HCT116 (cell line): ENCODE measurements around the gene NINJ1. TPM values are rescaled to one million over a fixed set of nuclear protein-coding genes. Genes with fewer than 3 reads are reported as not detected.

Source experiments
- ATAC-seq: fragments of 200-7000 bp; cut with Tn5 transposase; 2 replicates; pipeline ENCODE4 v1.9.1; 2020; ENCODE audit warnings: mild to moderate bottlenecking, moderate library complexity
- BruUV-seq: library from RNA; stranded (reverse); fragments of 400-500 nt; replicated peaks from 2 replicates; lab custom pipeline; 2021; lab: Mats Ljungman, UMichigan
- CTCF ChIA-PET: fragments of 300-600 bp; sonication (Branson Sonifier 250); formaldehyde crosslinking; loops from one replicate; lab custom pipeline; 2021; ENCODE audit warnings: antibody characterized with exemption; lab: Charles Lee
- POLR2A ChIA-PET: fragments of 300-600, 350-600 bp; sonication (Branson Sonifier 250); formaldehyde crosslinking; loops from one replicate; lab custom pipeline; 2021; ENCODE audit warnings: antibody characterized with exemption; lab: Charles Lee
- RAD21 ChIA-PET, 2 experiments: fragments of 300-600 bp; sonication (Branson Sonifier 250); formaldehyde crosslinking; loops; one replicate each; lab custom pipeline; 2023; ENCODE audit warnings: low total read pairs in 2 of 2; ENCODE audit not compliant: uncharacterized antibody in 2 of 2, unreplicated experiment in 2 of 2, low non-redundant PET in 1 of 2; lab: Charles Lee
- DNase-seq: peaks from one replicate; pipeline ENCODE4 v3.0.0-alpha.2; 2010; ENCODE audit warnings: low read depth, low spot score
- H2AFZ ChIP-seq: fragments of 200-600 bp; shearing (Covaris generic), sonication (generic); 2 replicates; pipeline ENCODE4 v1.6.1; 2017; ENCODE audit warnings: low read depth, mixed run types, mixed read lengths, antibody characterized with exemption, low read length; ENCODE audit not compliant: poor library complexity, severe bottlenecking
- H3K27ac ChIP-seq: 2 replicates; pipeline ENCODE4 v1.5.1; 2012; ENCODE audit warnings: low read depth, low read length
- H3K27me3 ChIP-seq: fragments of 200-600 bp; sonication (generic); 2 replicates; pipeline ENCODE4 v1.6.1; 2016; ENCODE audit warnings: mixed run types, low read length, mixed read lengths; ENCODE audit not compliant: insufficient read depth
- H3K36me3 ChIP-seq, 2 experiments: fragments of 200-500 bp in 1 of 2; fragments of 200-600 bp in 1 of 2; sonication (Bioruptor generic) in 1 of 2; sonication (generic) in 1 of 2; 2 replicates each; pipeline versions ENCODE4 v1.5.1 to v1.6.1; 2014 to 2016; ENCODE audit warnings: low read length in 2 of 2, inconsistent platforms in 1 of 2, mixed read lengths in 1 of 2, mixed run types in 1 of 2; ENCODE audit not compliant: insufficient read depth in 2 of 2, control insufficient read depth in 1 of 2
- H3K4me1 ChIP-seq, 2 experiments: fragments of 200-600 bp in 1 of 2; sonication (generic) in 1 of 2; 2 replicates each; pipeline versions ENCODE4 v1.5.1 to v1.6.1; 2012 to 2017; ENCODE audit warnings: low read length in 2 of 2, inconsistent platforms in 1 of 2, mild to moderate bottlenecking in 1 of 2, mixed read lengths in 1 of 2, mixed run types in 1 of 2, moderate library complexity in 1 of 2; ENCODE audit not compliant: insufficient read depth in 2 of 2, control insufficient read depth in 1 of 2
- H3K4me2 ChIP-seq: fragments of 200-600 bp; sonication (generic); 2 replicates; pipeline ENCODE4 v1.6.1; 2017; ENCODE audit warnings: mixed run types, low read length, mixed read lengths
- H3K4me3 ChIP-seq, 2 experiments: fragments of 200-600 bp in 1 of 2; sonication (generic) in 1 of 2; replicated peaks in 1 of 2; 2 replicates each; pipeline ENCODE4 v1.5.1; 2011 to 2016; ENCODE audit warnings: low read length in 2 of 2, control low read depth in 1 of 2, low read depth in 1 of 2, mild to moderate bottlenecking in 1 of 2, mixed read lengths in 1 of 2, mixed run types in 1 of 2
- H3K79me2 ChIP-seq: fragments of 200-600 bp; sonication (generic); 2 replicates; pipeline ENCODE4 v1.6.1; 2017; ENCODE audit warnings: mild to moderate bottlenecking, mixed run types, low read length, moderate library complexity, mixed read lengths; ENCODE audit not compliant: insufficient read depth
- H3K9ac ChIP-seq: fragments of 200-600 bp; sonication (generic); 2 replicates; pipeline ENCODE4 v1.6.1; 2016; ENCODE audit warnings: low read length, mixed read lengths
- H3K9me2 ChIP-seq: fragments of 200-600 bp; sonication (generic), shearing (Covaris generic); 2 replicates; pipeline ENCODE4 v1.6.1; 2017; ENCODE audit warnings: mixed run types, mild to moderate bottlenecking, moderate library complexity; ENCODE audit not compliant: insufficient read depth
- H3K9me3 ChIP-seq, 2 experiments: fragments of 200-500 bp in 1 of 2; fragments of 200-600 bp in 1 of 2; sonication (Bioruptor generic) in 1 of 2; sonication (generic) in 1 of 2; 2 replicates each; pipeline ENCODE4 v1.6.1; 2014 to 2017; ENCODE audit warnings: low read length in 2 of 2, mixed read lengths in 2 of 2, inconsistent platforms in 1 of 2, low read depth in 1 of 2, mild to moderate bottlenecking in 1 of 2, mixed run types in 1 of 2, moderate library complexity in 1 of 2; ENCODE audit not compliant: control insufficient read depth in 1 of 2, insufficient read depth in 1 of 2
- H4K20me1 ChIP-seq: fragments of 200-600 bp; sonication (generic), shearing (Covaris generic); 2 replicates; pipeline ENCODE4 v1.6.1; 2017; ENCODE audit warnings: mixed run types, mild to moderate bottlenecking, moderate library complexity; ENCODE audit not compliant: insufficient read depth
- ATF3 ChIP-seq: IDR thresholded peaks from 2 replicates; pipeline ENCODE4 v1.6.1; 2012
- CBX3 ChIP-seq: IDR thresholded peaks from 2 replicates; pipeline ENCODE4 v1.6.1; 2012; ENCODE audit warnings: low read depth
- EGR1 ChIP-seq: IDR thresholded peaks from 2 replicates; pipeline ENCODE4 v1.6.1; 2012; ENCODE audit warnings: low read depth
- ELF1 ChIP-seq: IDR thresholded peaks from 2 replicates; pipeline ENCODE4 v1.6.1; 2012; ENCODE audit warnings: low read depth, borderline replicate concordance
- EZH2 ChIP-seq: fragments of 200-600 bp; sonication (generic); IDR thresholded peaks from 2 replicates; pipeline ENCODE4 v1.6.1; 2017; ENCODE audit warnings: antibody characterized with exemption, mixed run types
- EZH2phosphoT487 ChIP-seq: fragments of 200-600 bp; IDR thresholded peaks from 2 replicates; pipeline ENCODE4 v1.6.1; 2018; ENCODE audit warnings: antibody characterized with exemption, borderline replicate concordance
- JUND ChIP-seq: IDR thresholded peaks from 2 replicates; pipeline ENCODE4 v1.6.1; 2012
- POLR2A ChIP-seq: IDR thresholded peaks from 2 replicates; pipeline ENCODE4 v1.7.0; 2011; ENCODE audit warnings: borderline replicate concordance; ENCODE audit not compliant: insufficient read depth, insufficient read length; ENCODE audit errors: extremely low read depth
- RAD21 ChIP-seq: IDR thresholded peaks from 2 replicates; pipeline ENCODE4 v1.6.1; 2012; ENCODE audit warnings: low read depth, mild to moderate bottlenecking
- SIN3A ChIP-seq: IDR thresholded peaks from 2 replicates; pipeline ENCODE4 v1.6.1; 2012; ENCODE audit warnings: low read depth
- SRF ChIP-seq: IDR thresholded peaks from 2 replicates; pipeline ENCODE4 v1.6.1; 2012; ENCODE audit warnings: low read depth
- TCF7L2 ChIP-seq: IDR thresholded peaks from 2 replicates; pipeline ENCODE4 v1.7.0; 2011; ENCODE audit warnings: borderline replicate concordance, inconsistent platforms; ENCODE audit not compliant: insufficient read depth, insufficient read length; ENCODE audit errors: extremely low read depth
- ZNF274 ChIP-seq: fragments of 200-500 bp; sonication (Bioruptor generic); IDR thresholded peaks from 2 replicates; pipeline ENCODE4 v1.6.1; 2014; ENCODE audit warnings: mild to moderate bottlenecking, low read depth, low read length, inconsistent platforms
- intact Hi-C: fragments of 100-400 bp; cut with micrococcal nuclease; formaldehyde crosslinking; loops from 2 replicates; pipeline ENCODE4 v1.10.0; 2022
- total RNA-seq: library from RNA; stranded (reverse); gene quantifications from one replicate; pipeline ENCODE4 v1.2.1, GENCODE V29; 2021; ENCODE audit not compliant: unreplicated experiment
- TF ChIP-seq, protein P1 (sequence below): IDR thresholded peaks from 2 replicates; pipeline ENCODE4 v1.6.1; 2012; ENCODE audit warnings: low read depth
- TF ChIP-seq, protein P2 (sequence below): IDR thresholded peaks from 2 replicates; pipeline ENCODE4 v1.6.1; 2011; ENCODE audit warnings: mild to moderate bottlenecking, low read length, moderate library complexity; ENCODE audit not compliant: insufficient replicate concordance; ENCODE audit errors: extremely low read depth

Gene NINJ1
- total RNA-seq, 1 experiment from 2014 or later: 34.4 TPM

DNA sequence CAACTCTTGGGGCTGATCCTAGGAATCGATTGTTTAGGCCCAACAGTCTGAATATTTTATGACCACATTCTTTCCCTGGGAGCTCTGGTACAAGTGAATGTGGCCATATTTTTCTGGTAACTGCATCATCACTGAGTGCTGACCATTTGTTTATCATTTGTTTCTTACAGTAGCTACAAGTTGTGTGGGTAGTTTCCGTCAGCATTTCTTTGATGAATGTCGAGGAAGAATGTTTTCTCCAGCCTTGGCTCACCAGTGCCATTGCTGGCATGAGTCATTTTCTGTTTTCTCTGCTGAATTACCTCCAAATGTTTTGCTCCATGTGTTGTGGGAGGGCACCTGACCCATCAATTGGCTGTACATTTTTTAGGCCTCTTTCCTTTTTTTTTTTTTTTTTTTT, 52.1 kb downstream of the NINJ1 start (continued):
- TF ChIP-seq, protein P1, sequence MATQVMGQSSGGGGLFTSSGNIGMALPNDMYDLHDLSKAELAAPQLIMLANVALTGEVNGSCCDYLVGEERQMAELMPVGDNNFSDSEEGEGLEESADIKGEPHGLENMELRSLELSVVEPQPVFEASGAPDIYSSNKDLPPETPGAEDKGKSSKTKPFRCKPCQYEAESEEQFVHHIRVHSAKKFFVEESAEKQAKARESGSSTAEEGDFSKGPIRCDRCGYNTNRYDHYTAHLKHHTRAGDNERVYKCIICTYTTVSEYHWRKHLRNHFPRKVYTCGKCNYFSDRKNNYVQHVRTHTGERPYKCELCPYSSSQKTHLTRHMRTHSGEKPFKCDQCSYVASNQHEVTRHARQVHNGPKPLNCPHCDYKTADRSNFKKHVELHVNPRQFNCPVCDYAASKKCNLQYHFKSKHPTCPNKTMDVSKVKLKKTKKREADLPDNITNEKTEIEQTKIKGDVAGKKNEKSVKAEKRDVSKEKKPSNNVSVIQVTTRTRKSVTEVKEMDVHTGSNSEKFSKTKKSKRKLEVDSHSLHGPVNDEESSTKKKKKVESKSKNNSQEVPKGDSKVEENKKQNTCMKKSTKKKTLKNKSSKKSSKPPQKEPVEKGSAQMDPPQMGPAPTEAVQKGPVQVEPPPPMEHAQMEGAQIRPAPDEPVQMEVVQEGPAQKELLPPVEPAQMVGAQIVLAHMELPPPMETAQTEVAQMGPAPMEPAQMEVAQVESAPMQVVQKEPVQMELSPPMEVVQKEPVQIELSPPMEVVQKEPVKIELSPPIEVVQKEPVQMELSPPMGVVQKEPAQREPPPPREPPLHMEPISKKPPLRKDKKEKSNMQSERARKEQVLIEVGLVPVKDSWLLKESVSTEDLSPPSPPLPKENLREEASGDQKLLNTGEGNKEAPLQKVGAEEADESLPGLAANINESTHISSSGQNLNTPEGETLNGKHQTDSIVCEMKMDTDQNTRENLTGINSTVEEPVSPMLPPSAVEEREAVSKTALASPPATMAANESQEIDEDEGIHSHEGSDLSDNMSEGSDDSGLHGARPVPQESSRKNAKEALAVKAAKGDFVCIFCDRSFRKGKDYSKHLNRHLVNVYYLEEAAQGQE: no peak
- no peak for TF ChIP-seq POLR2A
- TF ChIP-seq EZH2phosphoT487: no peak
- no peak for TF ChIP-seq EZH2
- TF ChIP-seq SIN3A: no peak
- no peak for TF ChIP-seq RAD21
- TF ChIP-seq ZNF274: no peak

DNA sequence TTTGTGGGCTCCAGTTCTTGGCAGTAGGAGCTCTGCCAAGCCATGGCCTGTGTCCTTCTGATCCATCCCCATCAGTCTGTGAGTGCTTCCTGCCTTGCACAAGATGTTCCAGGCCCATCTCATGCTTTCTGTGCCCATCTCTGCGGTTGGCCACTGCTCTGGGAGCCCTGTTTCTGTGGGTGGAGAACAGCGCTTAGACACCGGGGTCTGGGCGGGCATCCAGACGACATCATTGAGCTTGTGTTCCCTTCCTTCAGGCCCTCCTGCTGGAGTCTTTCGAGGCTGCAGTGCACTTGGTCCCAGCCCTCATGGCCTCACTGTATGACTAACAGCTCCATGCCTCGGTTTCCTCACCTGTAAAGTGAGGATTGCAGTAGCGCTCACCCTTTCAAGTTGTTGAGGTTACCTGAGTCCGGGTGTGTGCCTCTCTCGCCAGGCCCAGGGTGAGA, 52.9 kb downstream of the NINJ1 start:
- DNase-seq (no peak), ATAC-seq (no peak)
- H3K79me2 ChIP-seq: no peaks in the 10 kb centered on the region
- peaks cover 0 to 7% of the 10 kb centered on the region in 2 experiments; a peak in 2 of 4 replicates for H3K36me3 ChIP-seq
- no peaks in the 10 kb centered on the region; a peak in 1 of 4 replicates for H3K9me3 ChIP-seq
- H3K27ac ChIP-seq: no peak overlapping the region
- no peaks in the 10 kb centered on the region for H3K9me2 ChIP-seq
- ChIA-PET CTCF (no interaction called here), RAD21 (no interaction called here), POLR2A (no interaction called here)
- H4K20me1 ChIP-seq: no peaks in the 10 kb centered on the region
- H2AFZ ChIP-seq: no peak overlapping the region
- no peak overlapping the region for H3K4me2 ChIP-seq
- H3K9ac ChIP-seq: no peak overlapping the region
- intact Hi-C loops: no loop called here
- no peak overlapping the region for H3K4me3 ChIP-seq
- no peaks in the 10 kb centered on the region for H3K27me3 ChIP-seq
- no peaks in the 10 kb centered on the region for H3K4me1 ChIP-seq
- BruUV-seq: no TSS peak
- TF ChIP-seq, protein P2, sequence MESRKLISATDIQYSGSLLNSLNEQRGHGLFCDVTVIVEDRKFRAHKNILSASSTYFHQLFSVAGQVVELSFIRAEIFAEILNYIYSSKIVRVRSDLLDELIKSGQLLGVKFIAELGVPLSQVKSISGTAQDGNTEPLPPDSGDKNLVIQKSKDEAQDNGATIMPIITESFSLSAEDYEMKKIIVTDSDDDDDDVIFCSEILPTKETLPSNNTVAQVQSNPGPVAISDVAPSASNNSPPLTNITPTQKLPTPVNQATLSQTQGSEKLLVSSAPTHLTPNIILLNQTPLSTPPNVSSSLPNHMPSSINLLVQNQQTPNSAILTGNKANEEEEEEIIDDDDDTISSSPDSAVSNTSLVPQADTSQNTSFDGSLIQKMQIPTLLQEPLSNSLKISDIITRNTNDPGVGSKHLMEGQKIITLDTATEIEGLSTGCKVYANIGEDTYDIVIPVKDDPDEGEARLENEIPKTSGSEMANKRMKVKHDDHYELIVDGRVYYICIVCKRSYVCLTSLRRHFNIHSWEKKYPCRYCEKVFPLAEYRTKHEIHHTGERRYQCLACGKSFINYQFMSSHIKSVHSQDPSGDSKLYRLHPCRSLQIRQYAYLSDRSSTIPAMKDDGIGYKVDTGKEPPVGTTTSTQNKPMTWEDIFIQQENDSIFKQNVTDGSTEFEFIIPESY: no peak
- TF ChIP-seq ATF3 (no peak), JUND (no peak), CBX3 (no peak), TCF7L2 (no peak), SRF (no peak), ELF1 (no peak), EGR1 (no peak)
- TF ChIP-seq, protein P1: no peak
